ENCODE results near the gene HOXA10.

HOXA10 gene

GRCh38 chr7:27129729-27130539 is 44.2 kb downstream of the HOXA10 start:
- DNase-seq (ENCODE audit: low spot score) = no peak

GRCh38 chr7:27128776-27129728 is 45.1 kb downstream of the HOXA10 start:
- DNase-seq (ENCODE audit: low spot score) = no peak

GRCh38 chr7:27128034-27128433 is 46.1 kb downstream of the HOXA10 start:
- no peak for DNase-seq (ENCODE audit: low spot score)

- no peak for DNase-seq (ENCODE audit: low spot score)
Observed at GRCh38 chr7:27126596-27127327, 47.4 kb downstream of the HOXA10 start.

GRCh38 chr7:27125986-27126394 is 48.1 kb downstream of the HOXA10 start:
- no peak for DNase-seq (ENCODE audit: low spot score)

- no peak for DNase-seq (ENCODE audit: low spot score)
Observed at GRCh38 chr7:27124902-27125689, 49.0 kb downstream of the HOXA10 start.

- DNase-seq (ENCODE audit: low spot score) = no peak
Observed at GRCh38 chr7:27124096-27124901, 49.8 kb downstream of the HOXA10 start.

- no peak for DNase-seq (ENCODE audit: low spot score)
Observed at GRCh38 chr7:27123477-27124053, 50.6 kb downstream of the HOXA10 start.

- no peak for DNase-seq (ENCODE audit: low spot score)
Observed at GRCh38 chr7:27123007-27123476, 51.1 kb downstream of the HOXA10 start.

- DNase-seq (ENCODE audit: low spot score) = no peak
Observed at GRCh38 chr7:27122077-27122910, 51.8 kb downstream of the HOXA10 start.

GRCh38 chr7:27121684-27122076 is 52.4 kb downstream of the HOXA10 start:
- DNase-seq (ENCODE audit: low spot score) = no peak

Data from CD4-positive, alpha-beta T cell treated with Interleukin-2 at 100 ng/mL for 4 hours (primary cell).